Stimulated activated CD8-positive, alpha-beta memory T cell treated with anti-CD3 and anti-CD28 coated beads, Interleukin-12 subunit alpha, Interleukin-12 subunit beta, amount 100 ng/mL, for 1 hour (primary cell): ENCODE data around the gene VSTM2L.

Experiments
- DNase-seq: peaks from one replicate; pipeline ENCODE4 v3.0.0-alpha.2; 2020; ENCODE audit warnings: low read depth

Gene VSTM2L

GRCh38 chr20:37919389-37920040, 16.6 kb downstream of the VSTM2L start:
- no peak for DNase-seq

DNA sequence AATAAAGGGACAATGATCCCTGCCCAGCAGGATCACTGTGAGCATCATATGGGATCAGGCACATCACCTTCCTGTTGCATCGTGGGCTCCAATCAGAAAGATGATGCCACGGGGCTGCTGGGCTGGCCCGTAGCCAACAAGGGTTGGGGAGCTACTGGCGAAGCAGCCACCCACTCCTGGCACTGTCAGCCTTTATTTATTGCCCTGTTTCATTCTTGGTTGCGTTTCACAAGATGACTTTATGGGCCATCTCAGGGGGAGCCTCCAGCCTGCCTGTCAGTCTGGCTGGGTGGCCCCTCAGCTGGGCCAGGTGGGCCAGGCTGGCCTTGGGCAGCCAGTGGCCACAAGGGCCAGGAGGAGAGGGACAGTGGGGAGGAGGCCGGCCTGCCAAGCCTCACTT, 17.3 kb downstream of the VSTM2L start:
- no peak for DNase-seq

GRCh38 chr20:37920679-37921322, 17.9 kb downstream of the VSTM2L start:
- no peak for DNase-seq

DNA sequence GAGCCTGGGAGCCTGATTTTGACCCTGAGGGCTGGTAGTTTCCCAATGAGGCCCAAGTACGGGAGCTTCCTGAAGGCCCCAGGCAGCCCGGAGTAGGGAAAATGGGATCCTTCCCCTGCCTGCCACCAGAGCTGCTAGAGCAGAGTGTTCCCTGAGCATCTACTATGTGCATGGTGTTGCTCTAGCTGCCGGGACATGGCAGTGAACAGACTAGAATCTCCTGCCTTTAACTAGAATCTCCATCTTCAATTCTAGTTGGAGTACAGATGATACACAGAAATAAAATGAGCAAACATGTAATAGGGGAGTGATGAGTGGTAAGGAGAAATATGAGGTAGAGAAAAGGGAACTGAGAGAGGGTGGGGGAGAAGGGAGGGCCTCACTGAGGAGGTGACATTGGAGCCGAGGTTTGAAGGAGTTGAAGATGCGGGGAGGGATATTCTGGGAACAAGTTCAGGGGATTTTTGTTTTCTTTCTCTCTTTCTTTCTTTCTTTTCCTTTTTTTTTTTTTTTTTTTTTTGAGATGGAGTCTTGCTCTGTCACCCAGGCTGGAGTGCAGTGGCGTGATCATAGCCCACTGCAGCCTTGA, 18.5 kb downstream of the VSTM2L start:
- no peak for DNase-seq

GRCh38 chr20:37922016-37922415, 19.1 kb downstream of the VSTM2L start:
- no peak for DNase-seq

- no peak for DNase-seq
These were observed 22.6 kb downstream of the VSTM2L start for GRCh38 chr20:37925265-37926165.

GRCh38 chr20:37926612-37927011, 23.7 kb downstream of the VSTM2L start:
- no peak for DNase-seq

DNA sequence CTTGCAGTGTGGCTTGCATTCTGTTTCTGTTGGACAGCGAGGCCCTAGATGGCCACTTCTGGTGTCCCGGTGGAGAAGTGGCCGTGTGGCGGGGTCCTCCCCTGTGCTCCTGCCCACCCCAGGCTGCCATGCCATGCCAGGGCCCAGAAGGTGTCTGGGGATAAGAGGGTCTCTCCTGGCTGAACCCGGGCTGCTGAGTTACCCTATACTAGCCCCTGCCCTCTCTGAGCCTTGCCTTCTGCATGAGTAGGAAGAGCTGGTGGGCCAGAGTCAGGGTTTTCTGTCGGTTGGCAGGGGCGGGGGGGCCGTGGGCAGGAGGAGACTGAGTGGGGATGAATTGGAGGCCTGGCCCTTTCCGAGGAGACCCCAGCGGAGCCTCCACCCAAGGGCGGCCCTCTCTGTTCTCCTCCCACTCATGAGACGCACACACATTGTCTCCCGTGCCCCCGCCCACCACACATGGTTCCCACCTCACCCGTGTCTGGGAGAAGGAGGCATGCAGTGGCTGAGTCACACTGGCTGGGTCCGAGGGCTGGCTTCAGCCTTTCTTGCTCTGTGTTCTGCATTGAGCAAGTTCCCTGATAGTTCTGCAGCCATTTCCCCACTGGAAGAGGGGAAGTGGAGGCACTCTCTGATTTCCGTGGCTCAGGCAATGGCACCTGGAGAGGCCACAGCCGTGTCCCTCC, 24.6 kb downstream of the VSTM2L start:
- DNase-seq = no peak

DNA sequence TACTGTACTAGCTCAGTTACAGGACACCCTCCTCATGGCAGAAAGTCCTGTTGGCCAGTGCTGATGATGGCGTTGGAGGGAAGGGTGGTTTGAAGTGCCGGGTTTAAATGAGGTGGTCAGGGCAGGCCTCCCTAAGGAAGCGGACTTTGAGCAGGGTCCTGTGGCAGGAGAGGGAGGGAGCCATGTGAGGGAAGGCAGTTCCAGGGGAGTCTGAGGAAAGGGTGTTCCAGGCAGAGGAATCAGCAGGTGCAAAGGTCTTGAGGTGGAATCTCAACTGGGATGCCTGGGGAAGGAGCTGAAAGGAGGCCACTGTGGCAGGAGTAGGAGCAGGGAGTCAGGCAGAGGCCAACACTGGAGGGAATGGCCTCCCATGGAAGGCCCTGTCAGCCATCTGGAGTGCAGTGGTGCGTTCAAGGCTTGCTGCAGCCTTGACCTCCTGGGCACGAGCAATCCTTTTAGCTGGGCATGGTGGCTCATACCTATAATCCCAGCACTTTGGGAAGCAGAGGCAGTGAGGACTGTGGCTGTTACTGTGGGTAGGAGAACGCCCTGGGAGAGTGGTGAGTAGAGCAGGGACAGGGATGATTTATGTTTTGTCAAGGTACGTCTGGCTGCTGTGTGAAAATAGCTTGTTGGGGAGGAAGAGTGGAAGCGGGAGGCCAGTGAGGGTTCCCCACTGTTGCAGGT, 26.2 kb downstream of the VSTM2L start:
- DNase-seq = no peak

GRCh38 chr20:37929683-37930014, 26.7 kb downstream of the VSTM2L start:
- DNase-seq = no peak

GRCh38 chr20:37931153-37931922, 28.4 kb downstream of the VSTM2L start:
- DNase-seq = no peak

- no peak for DNase-seq
These were observed 29.1 kb downstream of the VSTM2L start for GRCh38 chr20:37932074-37932473.

GRCh38 chr20:37932919-37933318, 30.0 kb downstream of the VSTM2L start:
- DNase-seq = no peak

DNA sequence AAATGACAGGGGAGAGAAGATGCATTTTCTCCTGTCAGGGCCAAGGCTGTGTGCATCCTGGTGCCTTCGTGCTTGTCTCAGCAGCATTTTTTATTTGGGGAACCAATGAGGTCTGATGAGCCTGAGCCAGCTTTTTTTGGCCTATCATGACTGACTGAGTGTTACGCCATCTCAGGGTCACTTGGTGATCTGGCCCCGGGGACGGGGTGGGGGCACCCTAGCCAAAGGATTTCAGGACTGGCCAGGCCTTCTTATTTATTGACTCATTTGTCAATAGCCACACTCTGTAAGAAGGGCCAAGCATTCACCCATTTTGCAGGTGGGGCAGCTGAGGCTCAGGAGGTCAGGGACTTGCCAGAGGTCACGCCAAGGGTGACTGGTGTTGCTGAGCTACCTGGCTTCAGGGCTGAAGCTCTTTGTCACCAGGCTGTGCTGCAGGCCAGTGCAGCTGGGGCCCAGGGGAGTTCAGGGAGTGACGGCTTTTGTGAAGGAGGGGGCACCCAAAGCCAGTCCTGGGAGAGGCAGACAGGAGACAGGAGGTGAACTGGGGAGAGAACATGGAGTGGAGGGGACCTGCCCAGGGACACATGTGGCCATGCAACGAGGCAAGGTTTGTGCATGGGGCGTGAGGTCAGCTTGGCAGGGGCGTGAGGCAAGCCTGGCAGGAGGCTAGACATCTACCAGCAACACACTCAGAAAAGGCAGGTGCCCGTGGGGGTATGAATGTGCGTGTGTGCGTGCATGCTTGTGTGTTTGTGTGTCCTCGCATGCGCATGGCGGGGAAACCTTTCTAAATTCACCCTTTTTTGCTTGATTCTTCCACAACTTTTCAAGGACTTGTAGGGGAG, 31.1 kb downstream of the VSTM2L start:
- no peak for DNase-seq

DNA sequence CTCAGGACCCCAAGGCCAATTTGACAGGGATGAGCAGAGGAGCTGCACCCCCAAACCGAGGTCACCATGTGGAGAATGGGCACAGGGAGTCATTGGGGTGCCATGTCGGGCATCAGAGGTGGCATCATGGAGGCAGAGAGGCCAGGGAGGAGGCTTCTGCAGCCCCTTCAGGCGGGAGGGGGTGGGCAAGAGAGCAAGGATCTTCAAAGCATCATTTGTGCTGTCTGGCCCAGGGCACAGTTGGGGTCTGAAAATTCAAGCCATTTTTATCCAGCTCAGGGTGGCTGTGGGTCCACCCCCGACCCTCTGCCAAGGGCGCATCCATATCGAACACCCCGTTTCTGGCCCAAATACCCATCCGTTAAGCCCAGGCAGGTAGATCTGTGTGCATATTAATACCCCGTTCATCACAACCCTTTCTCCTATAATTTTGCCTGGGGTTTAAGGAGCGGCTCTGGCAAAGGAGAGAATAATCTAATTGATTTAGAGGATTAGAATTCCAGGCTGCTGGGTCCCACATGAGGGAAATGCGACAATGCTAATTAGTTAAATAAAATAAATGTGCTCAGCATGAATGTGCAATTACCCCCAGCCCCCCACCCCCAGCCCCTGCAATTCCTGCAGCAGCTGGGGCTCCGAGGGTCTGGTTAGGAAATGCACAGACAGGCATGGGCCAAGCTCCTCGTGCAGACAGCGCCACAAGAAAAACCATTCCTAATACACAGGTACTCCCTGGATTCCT, 31.9 kb downstream of the VSTM2L start:
- no peak for DNase-seq

DNA sequence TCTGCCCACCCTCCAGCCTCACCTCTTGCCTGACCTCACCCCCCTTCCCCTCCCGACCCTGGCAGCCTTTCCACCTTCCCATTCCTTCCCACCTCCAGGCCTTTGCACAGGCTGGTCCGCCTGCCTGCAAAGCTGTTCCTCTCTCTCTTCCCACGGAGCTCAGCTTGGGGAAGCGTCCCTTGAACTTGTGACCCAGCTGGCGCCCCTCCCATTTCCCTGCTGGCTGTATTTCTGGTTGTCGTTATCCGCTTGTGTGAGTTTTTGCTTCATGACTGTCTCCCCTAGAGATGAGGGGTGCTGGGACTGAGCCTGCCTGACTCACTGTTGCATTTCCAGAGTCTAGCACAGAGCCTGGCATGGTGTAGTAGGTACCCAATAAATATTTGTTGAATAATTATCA, 32.5 kb downstream of the VSTM2L start:
- no peak for DNase-seq

GRCh38 chr20:37936041-37936440, 33.1 kb downstream of the VSTM2L start:
- DNase-seq = no peak

GRCh38 chr20:37936451-37936850, 33.5 kb downstream of the VSTM2L start:
- DNase-seq = no peak

- no peak for DNase-seq
These were observed 34.8 kb downstream of the VSTM2L start for GRCh38 chr20:37937686-37938085.
